Measurements from ENCODE around the gene MRPL27.

MRPL27 gene

GRCh38 chr17:50352072-50352692 lies 20.8 kb downstream of the MRPL27 start:
- no peak overlapping the region for H3K4me2 ChIP-seq
- H3K36me3 ChIP-seq (ENCODE audit: insufficient read depth): no peaks in the 10 kb centered on the region
- H3K4me3 ChIP-seq (IDR thresholded peaks at IDR 0.05; ENCODE audit: insufficient read depth, low read depth, low read length): no peak overlapping the region
- H3K79me2 ChIP-seq (ENCODE audit: insufficient read depth, low read depth): peaks cover 15% of the 10 kb centered on the region; the same call in 1 of the 2 replicates
- no peak overlapping the region for H2AFZ ChIP-seq (ENCODE audit: low read depth)
- H3K27me3 ChIP-seq (ENCODE audit: insufficient read depth, low read depth): no peaks in the 10 kb centered on the region
- no peak overlapping the region for H3K27ac ChIP-seq
- no peaks in the 10 kb centered on the region for H4K20me1 ChIP-seq (ENCODE audit: insufficient read depth)
- peaks cover 5% of the 10 kb centered on the region for H3K4me1 ChIP-seq (ENCODE audit: low read depth, poor library complexity, severe bottlenecking)
- no peak overlapping the region for H3K9ac ChIP-seq
- TF ChIP-seq, protein P1, sequence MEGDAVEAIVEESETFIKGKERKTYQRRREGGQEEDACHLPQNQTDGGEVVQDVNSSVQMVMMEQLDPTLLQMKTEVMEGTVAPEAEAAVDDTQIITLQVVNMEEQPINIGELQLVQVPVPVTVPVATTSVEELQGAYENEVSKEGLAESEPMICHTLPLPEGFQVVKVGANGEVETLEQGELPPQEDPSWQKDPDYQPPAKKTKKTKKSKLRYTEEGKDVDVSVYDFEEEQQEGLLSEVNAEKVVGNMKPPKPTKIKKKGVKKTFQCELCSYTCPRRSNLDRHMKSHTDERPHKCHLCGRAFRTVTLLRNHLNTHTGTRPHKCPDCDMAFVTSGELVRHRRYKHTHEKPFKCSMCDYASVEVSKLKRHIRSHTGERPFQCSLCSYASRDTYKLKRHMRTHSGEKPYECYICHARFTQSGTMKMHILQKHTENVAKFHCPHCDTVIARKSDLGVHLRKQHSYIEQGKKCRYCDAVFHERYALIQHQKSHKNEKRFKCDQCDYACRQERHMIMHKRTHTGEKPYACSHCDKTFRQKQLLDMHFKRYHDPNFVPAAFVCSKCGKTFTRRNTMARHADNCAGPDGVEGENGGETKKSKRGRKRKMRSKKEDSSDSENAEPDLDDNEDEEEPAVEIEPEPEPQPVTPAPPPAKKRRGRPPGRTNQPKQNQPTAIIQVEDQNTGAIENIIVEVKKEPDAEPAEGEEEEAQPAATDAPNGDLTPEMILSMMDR (conservative IDR thresholded peaks at IDR 0.05; ENCODE audit: low read depth, low read length): no peak

- H3K4me2 ChIP-seq: no peak overlapping the region
- H3K4me3 ChIP-seq (IDR thresholded peaks at IDR 0.05; ENCODE audit: insufficient read depth, low read depth, low read length): no peak overlapping the region
- H3K9ac ChIP-seq: no peak overlapping the region
- H3K4me1 ChIP-seq (ENCODE audit: low read depth, poor library complexity, severe bottlenecking): peaks cover 7% of the 10 kb centered on the region
- H3K27me3 ChIP-seq (ENCODE audit: insufficient read depth, low read depth): no peaks in the 10 kb centered on the region
- TF ChIP-seq, protein P1 (conservative IDR thresholded peaks at IDR 0.05; ENCODE audit: low read depth, low read length): no peak
- no peak overlapping the region for H3K27ac ChIP-seq
- no peak overlapping the region for H2AFZ ChIP-seq (ENCODE audit: low read depth)
- peaks cover 21% of the 10 kb centered on the region; the same call in 1 of the 2 replicates for H3K79me2 ChIP-seq (ENCODE audit: insufficient read depth, low read depth)
- H3K36me3 ChIP-seq (ENCODE audit: insufficient read depth): no peaks in the 10 kb centered on the region
- H4K20me1 ChIP-seq (ENCODE audit: insufficient read depth): no peaks in the 10 kb centered on the region
Observed at GRCh38 chr17:50350733-50351132, 22.3 kb downstream of the MRPL27 start.

- Histone ChIP-seq H3K4me1 (ENCODE audit: low read depth, poor library complexity, severe bottlenecking) (peaks cover 7% of the 10 kb centered on the region), H2AFZ (ENCODE audit: low read depth) (no peak overlapping the region), H3K27me3 (ENCODE audit: insufficient read depth, low read depth) (no peaks in the 10 kb centered on the region), H3K79me2 (ENCODE audit: insufficient read depth, low read depth) (peaks cover 21% of the 10 kb centered on the region; the same call in 1 of the 2 replicates), H3K36me3 (ENCODE audit: insufficient read depth) (no peaks in the 10 kb centered on the region), H3K4me3 (IDR thresholded peaks at IDR 0.05; ENCODE audit: insufficient read depth, low read depth, low read length) (no peak overlapping the region), H4K20me1 (ENCODE audit: insufficient read depth) (no peaks in the 10 kb centered on the region), H3K4me2 (no peak overlapping the region), H3K9ac (no peak overlapping the region), H3K27ac (no peak overlapping the region)
- TF ChIP-seq, protein P1 (conservative IDR thresholded peaks at IDR 0.05; ENCODE audit: low read depth, low read length): no peak
Observed at GRCh38 chr17:50349243-50349600, 23.8 kb downstream of the MRPL27 start.

- TF ChIP-seq, protein P1 (conservative IDR thresholded peaks at IDR 0.05; ENCODE audit: low read depth, low read length): no peak
- Histone ChIP-seq H2AFZ (ENCODE audit: low read depth) (no peak overlapping the region), H3K4me3 (IDR thresholded peaks at IDR 0.05; ENCODE audit: insufficient read depth, low read depth, low read length) (no peak overlapping the region), H3K27ac (no peak overlapping the region), H3K79me2 (ENCODE audit: insufficient read depth, low read depth) (peaks cover 21% of the 10 kb centered on the region; the same call in 1 of the 2 replicates), H3K4me1 (ENCODE audit: low read depth, poor library complexity, severe bottlenecking) (peaks cover 7% of the 10 kb centered on the region), H3K9ac (no peak overlapping the region), H4K20me1 (ENCODE audit: insufficient read depth) (no peaks in the 10 kb centered on the region), H3K4me2 (no peak overlapping the region), H3K36me3 (ENCODE audit: insufficient read depth) (no peaks in the 10 kb centered on the region), H3K27me3 (ENCODE audit: insufficient read depth, low read depth) (no peaks in the 10 kb centered on the region)
Observed at GRCh38 chr17:50348522-50349242, 24.3 kb downstream of the MRPL27 start.

Measured in KMS-11 (cell line).